OCI-LY7 (cell line): ENCODE measurements around the gene TFEC. TPM values are rescaled to one million over a fixed set of nuclear protein-coding genes. Genes with fewer than 3 reads are reported as not detected.

Experiments used
- BruUV-seq: library from RNA; stranded (reverse); fragments of 400-500 nt; replicated peaks from 2 replicates; lab custom pipeline; 2021; lab: Mats Ljungman, UMichigan
- CTCF ChIA-PET: fragments of 300-600 bp; sonication (Branson Sonifier 250); formaldehyde crosslinking; loops from one replicate; lab custom pipeline; 2022; ENCODE audit warnings: antibody characterized with exemption; ENCODE audit not compliant: unreplicated experiment; lab: Charles Lee
- POLR2A ChIA-PET: fragments of 300-600 bp; sonication (Branson Sonifier 250); formaldehyde crosslinking; loops from one replicate; lab custom pipeline; 2022; ENCODE audit warnings: antibody characterized with exemption; lab: Charles Lee
- DNase-seq: peaks from one replicate; pipeline ENCODE4 v3.0.0-alpha.2; 2015; ENCODE audit warnings: low spot score
- H2AFZ ChIP-seq: fragments of 200-600 bp; sonication (generic), shearing (Covaris generic); 2 replicates; pipeline ENCODE4 v1.6.1; 2014; ENCODE audit warnings: mild to moderate bottlenecking, antibody characterized with exemption, low read length, moderate library complexity
- H3K27ac ChIP-seq: fragments of 200-600 bp; sonication (generic); 2 replicates; pipeline ENCODE4 v1.5.1; 2014; ENCODE audit warnings: mixed run types, low read depth, mild to moderate bottlenecking, moderate library complexity, low read length, inconsistent platforms; ENCODE audit not compliant: poor library complexity, severe bottlenecking
- H3K36me3 ChIP-seq: fragments of 200-600 bp; sonication (generic); 2 replicates; pipeline ENCODE4 v1.6.1; 2014; ENCODE audit warnings: mild to moderate bottlenecking, antibody characterized with exemption, low read length, moderate library complexity, mixed read lengths; ENCODE audit not compliant: insufficient read depth
- H3K4me1 ChIP-seq: fragments of 200-600 bp; sonication (generic); 2 replicates; pipeline ENCODE4 v1.5.1; 2014; ENCODE audit warnings: mild to moderate bottlenecking, low read length; ENCODE audit not compliant: insufficient read depth, poor library complexity, severe bottlenecking
- H3K4me2 ChIP-seq: fragments of 200-600 bp; sonication (generic); 2 replicates; pipeline ENCODE4 v1.6.1; 2014; ENCODE audit warnings: mild to moderate bottlenecking, low read length
- H3K4me3 ChIP-seq: fragments of 200-600 bp; sonication (generic); 2 replicates; pipeline ENCODE4 v1.5.1; 2014; ENCODE audit warnings: mild to moderate bottlenecking, low read depth, low read length; ENCODE audit not compliant: poor library complexity, severe bottlenecking
- H3K79me2 ChIP-seq: fragments of 200-600 bp; sonication (generic); 2 replicates; pipeline ENCODE4 v1.6.1; 2016; ENCODE audit warnings: low read depth, mild to moderate bottlenecking, low read length, moderate library complexity, mixed read lengths; ENCODE audit not compliant: insufficient read depth
- H3K9me2 ChIP-seq: fragments of 200-600 bp; sonication (generic); 2 replicates; pipeline ENCODE4 v1.6.1; 2016; ENCODE audit warnings: mild to moderate bottlenecking, low read length, mixed read lengths; ENCODE audit not compliant: insufficient read depth
- H3K9me3 ChIP-seq: fragments of 200-600 bp; sonication (generic); 2 replicates; pipeline ENCODE4 v1.6.1; 2014; ENCODE audit warnings: mild to moderate bottlenecking, mixed run types, low read length, mixed read lengths
- H4K20me1 ChIP-seq: fragments of 200-600 bp; sonication (generic); 2 replicates; pipeline ENCODE4 v1.6.1; 2014; ENCODE audit warnings: mild to moderate bottlenecking, antibody characterized with exemption, low read length, moderate library complexity, mixed read lengths; ENCODE audit not compliant: insufficient read depth
- CTCF ChIP-seq: fragments of 200-600 bp; sonication (generic); conservative IDR thresholded peaks from 2 replicates; pipeline ENCODE4 v1.5.1; 2014; ENCODE audit warnings: mild to moderate bottlenecking, antibody characterized with exemption, low read length, moderate library complexity, mixed read lengths
- EZH2phosphoT487 ChIP-seq: fragments of 200-600 bp; sonication (generic); IDR thresholded peaks from 2 replicates; pipeline ENCODE4 v1.6.1; 2018; ENCODE audit warnings: low read depth, borderline replicate concordance, mild to moderate bottlenecking, mixed run types, antibody characterized with exemption, low read length, moderate library complexity, mixed read lengths
- intact Hi-C: fragments of 100-400 bp; cut with micrococcal nuclease; formaldehyde crosslinking; loops from one replicate; pipeline ENCODE4 v1.10.0; 2022; ENCODE audit not compliant: unreplicated experiment
- total RNA-seq, 2 experiments: library from RNA; depleted of rRNA in 1 of 2; stranded (reverse); fragments of >200 nt in 1 of 2; shearing (Covaris generic) in 1 of 2; gene quantifications; 2 replicates each; pipeline ENCODE4 v1.2.3, GENCODE V29; 2014 to 2022

Gene TFEC
- total RNA-seq, 2 experiments from 2014 or later = 2.2 TPM; not detected in 1

GRCh38 chr7:116024826-116025809 lies 5.4 kb downstream of the TFEC start:
- Histone ChIP-seq H4K20me1 (no peaks in the 10 kb centered on the region), H3K27ac (no peak overlapping the region), H2AFZ (no peak overlapping the region), H3K4me2 (no peak overlapping the region), H3K79me2 (no peaks in the 10 kb centered on the region), H3K36me3 (no peaks in the 10 kb centered on the region), H3K4me1 (no peaks in the 10 kb centered on the region), H3K9me3 (no peaks in the 10 kb centered on the region), H3K4me3 (no peak overlapping the region), H3K9me2 (no peaks in the 10 kb centered on the region)
- intact Hi-C loops = no loop called here
- CTCF ChIA-PET = no interaction called here
- TF ChIP-seq EZH2phosphoT487 = no peak
- no peak for TF ChIP-seq CTCF
- POLR2A ChIA-PET = interaction anchor here (0.8 kb wide), 1 partner anchor 12 kb away, joined by 3 read pairs; no protein-coding TSS in a partner anchor
- no peak for DNase-seq
- BruUV-seq = no TSS peak

GRCh38 chr7:116021237-116021636 lies 9.3 kb downstream of the TFEC start:
- H3K4me3 ChIP-seq = no peak overlapping the region
- no peaks in the 10 kb centered on the region for H3K4me1 ChIP-seq
- no peak overlapping the region for H3K27ac ChIP-seq
- H3K36me3 ChIP-seq = no peaks in the 10 kb centered on the region
- no TSS peak for BruUV-seq
- TF ChIP-seq EZH2phosphoT487 (no peak), CTCF (no peak)
- POLR2A ChIA-PET = no interaction called here
- H3K4me2 ChIP-seq = no peak overlapping the region
- H4K20me1 ChIP-seq = no peaks in the 10 kb centered on the region
- DNase-seq = no peak
- CTCF ChIA-PET = no interaction called here
- no peak overlapping the region for H2AFZ ChIP-seq
- no peaks in the 10 kb centered on the region for H3K79me2 ChIP-seq
- no peaks in the 10 kb centered on the region for H3K9me2 ChIP-seq
- intact Hi-C loops = no loop called here
- H3K9me3 ChIP-seq = no peaks in the 10 kb centered on the region

GRCh38 chr7:116018731-116019130 lies 11.8 kb downstream of the TFEC start:
- no peaks in the 10 kb centered on the region for H3K9me3 ChIP-seq
- intact Hi-C loops = no loop called here
- no peak overlapping the region for H3K27ac ChIP-seq
- no peak for TF ChIP-seq EZH2phosphoT487
- TF ChIP-seq CTCF = no peak
- ChIA-PET POLR2A (interaction anchor here (0.8 kb wide), 1 partner anchor 12 kb away, joined by 3 read pairs; the partner anchor contains the start of gene TFEC), CTCF (no interaction called here)
- DNase-seq = no peak
- no peak overlapping the region for H3K4me3 ChIP-seq
- no peaks in the 10 kb centered on the region for H3K36me3 ChIP-seq
- BruUV-seq = no TSS peak
- H2AFZ ChIP-seq = no peak overlapping the region
- no peaks in the 10 kb centered on the region for H3K4me1 ChIP-seq
- H3K9me2 ChIP-seq = no peaks in the 10 kb centered on the region
- H4K20me1 ChIP-seq = no peaks in the 10 kb centered on the region
- H3K4me2 ChIP-seq = no peak overlapping the region
- no peaks in the 10 kb centered on the region for H3K79me2 ChIP-seq
